DMS114 treated with DMSO at 0.1 percent for 48 hours (cell line): ENCODE data around the gene PARD3B.

ENCODE experiments used
- DNase-seq: peaks from one replicate; lab custom pipeline; 2025; ENCODE audit not compliant: unreplicated experiment; lab: John Stamatoyannopoulos, UW

Gene PARD3B

DNA sequence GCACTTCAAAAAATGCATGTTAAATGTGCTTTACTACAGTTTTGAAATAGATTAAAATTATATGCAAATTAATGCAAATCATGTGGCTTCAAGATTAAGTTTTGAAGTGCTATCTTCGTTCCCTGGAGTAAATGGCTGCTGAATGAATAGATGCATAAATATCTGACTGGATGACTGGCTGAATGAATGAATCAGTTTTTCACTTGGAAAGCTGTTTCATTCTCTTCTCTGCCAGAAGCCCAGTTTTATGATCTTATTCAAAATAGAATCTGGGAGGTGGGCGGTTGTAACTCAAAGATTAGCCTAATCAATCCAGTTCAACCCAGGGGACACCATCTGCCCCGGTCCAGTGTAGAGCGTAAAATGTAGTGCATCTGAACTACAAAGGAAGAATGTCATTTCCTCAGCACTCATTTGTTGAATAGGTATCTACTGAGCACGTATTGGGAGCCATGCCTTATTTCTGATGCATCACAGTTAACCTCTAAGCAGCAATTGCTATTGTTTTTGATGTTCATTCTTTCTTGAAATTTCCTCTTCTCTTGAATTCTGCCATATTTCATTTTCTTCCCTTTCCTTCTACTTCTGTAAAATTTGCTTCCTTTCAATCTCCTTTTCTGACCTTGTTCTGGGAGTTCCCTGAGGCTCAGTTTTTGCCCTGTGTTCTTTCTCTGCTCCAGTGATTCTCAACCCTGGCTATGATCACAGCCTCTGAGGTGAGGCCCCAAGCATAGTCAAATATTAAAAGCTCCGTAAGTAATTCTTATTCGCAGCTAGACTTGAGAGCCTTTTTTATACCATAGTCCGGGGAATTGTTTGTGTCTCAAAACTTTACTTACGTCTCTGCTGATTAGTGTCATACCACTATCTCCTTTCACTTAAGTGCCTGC, 282.7 kb downstream of the PARD3B start:
- DNase-seq = no peak

DNA sequence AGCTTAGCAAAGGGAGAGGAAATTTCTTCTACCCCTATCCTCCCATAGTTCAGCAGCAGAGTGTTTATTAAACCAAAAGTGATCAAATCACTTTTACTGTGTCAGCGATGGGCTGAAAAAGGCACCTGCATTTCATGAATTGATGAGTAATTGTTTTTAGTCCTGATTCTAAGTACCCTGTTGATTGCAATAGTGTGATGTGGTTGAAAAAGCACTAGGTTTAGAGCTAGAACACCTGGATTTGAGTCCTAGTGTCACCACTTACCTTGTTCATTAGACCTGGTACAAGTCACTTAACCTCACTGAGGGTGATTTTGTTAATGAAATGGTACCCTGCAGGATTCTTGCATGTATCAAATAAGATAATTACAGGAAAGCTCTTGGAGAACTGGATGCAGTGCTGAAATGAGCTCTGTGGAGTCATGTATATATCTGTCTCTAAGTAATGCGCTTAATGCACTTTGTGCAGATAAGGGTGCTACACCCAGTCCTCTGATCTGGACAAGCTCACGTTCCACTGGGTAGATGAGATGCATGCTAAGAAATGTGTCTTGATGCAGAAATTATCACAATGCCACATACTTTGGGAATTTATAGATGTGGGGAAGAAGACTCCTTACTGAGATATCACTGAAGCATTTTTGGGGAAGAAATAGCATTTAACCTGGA, 289.6 kb downstream of the PARD3B start:
- DNase-seq = no peak

DNA sequence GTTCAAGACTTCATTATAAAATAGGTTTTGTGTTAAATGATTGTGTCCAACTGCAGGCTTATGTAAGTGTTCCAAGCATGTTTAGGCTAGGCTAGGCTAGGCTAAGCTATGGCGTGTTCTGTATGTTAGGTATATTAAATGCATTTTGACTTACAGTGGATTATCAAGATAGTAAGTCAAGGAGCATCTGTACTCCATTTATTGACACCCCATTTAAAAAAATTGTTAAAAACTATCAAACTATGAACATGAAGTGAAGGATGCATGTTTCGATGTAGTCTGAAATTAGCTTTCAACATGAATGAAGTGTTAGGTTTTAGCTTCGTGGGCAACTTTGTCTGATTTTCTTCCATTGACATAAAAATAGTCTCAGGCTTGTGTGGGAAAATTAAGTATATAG, 290.5 kb downstream of the PARD3B start:
- no peak for DNase-seq

DNA sequence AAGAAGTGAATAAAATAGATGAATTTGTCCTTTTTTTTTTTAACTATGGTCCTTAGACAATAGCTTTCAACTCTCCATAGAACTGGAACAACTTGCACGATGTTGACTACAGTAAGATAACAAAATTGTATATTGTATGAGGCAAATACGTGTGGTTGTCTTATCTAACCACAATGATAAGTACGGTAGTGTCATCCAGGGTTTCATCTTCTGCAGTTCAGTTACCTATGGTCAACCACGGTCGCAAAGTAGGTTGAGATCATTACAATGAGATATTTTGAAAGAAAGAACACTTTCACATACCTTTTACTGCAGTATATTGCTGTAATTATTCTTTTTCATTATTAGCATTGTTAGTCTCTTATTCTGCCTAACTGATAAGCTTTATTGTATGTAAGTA, 295.2 kb downstream of the PARD3B start:
- no peak for DNase-seq

DNA sequence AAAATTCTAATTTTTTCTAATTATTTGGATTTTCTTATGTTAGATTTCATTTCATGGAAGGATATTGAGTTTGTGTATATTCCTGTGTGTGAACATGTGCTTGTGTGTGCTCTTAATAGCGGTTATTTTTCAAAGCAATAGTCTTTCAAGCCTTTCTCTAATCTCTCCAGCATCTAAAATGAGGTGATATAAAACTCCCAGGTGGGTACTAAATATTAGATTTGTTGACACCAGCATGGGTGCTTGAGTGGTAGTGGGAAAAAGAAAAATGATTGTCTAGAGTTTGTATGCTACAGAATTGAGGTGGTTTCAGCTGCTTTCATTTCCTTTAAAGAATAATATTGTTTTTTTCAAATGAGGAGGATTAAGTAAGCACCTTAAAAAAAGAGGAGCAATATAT, 296.8 kb downstream of the PARD3B start:
- DNase-seq = no peak

GRCh38 chr2:204842661-204843485, 297.6 kb downstream of the PARD3B start:
- DNase-seq = no peak

DNA sequence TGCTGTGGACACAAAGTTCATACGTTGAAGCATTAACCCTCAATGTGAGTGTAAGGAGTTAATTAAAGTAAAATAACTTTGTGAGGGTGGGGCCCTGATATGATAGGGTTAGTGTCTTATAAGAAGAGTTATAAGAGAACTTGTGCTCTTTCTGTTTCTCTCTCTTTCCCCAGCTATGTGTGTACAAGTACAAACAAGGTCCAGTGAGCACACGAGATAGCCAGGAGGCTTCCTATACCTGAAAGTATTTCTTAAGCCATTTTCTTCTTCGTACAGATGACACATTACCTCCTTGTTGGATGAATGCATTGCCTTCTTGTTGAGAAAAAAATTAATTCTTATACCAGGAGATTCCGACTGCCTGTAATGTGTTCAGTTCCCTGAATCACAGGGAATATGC, 301.2 kb downstream of the PARD3B start:
- DNase-seq = no peak

GRCh38 chr2:204849892-204850291, 304.6 kb downstream of the PARD3B start:
- no peak for DNase-seq

DNA sequence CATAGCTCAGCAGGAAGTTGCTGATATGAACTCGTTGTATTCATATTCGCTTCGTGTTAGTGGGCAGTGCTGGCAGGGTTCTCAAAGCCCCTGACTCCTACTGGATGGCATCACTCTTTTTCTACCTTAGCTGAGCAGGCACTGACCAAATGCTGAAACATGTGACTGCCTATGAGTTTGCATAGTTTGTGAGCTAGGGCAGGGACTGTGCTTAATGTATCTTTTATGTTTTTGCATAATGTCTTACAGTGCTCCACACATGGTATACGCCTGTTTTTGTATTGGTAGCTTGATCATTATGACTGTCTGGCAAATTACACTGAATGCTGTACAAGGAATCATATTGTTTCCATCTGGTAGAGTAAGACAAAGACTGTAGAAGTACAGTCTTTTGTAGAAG, 305.3 kb downstream of the PARD3B start:
- DNase-seq = no peak

GRCh38 chr2:204853905-204854304, 308.6 kb downstream of the PARD3B start:
- no peak for DNase-seq

- no peak for DNase-seq
These were observed 315.0 kb downstream of the PARD3B start for GRCh38 chr2:204860274-204860673.

GRCh38 chr2:204862809-204863208, 317.5 kb downstream of the PARD3B start:
- no peak for DNase-seq

DNA sequence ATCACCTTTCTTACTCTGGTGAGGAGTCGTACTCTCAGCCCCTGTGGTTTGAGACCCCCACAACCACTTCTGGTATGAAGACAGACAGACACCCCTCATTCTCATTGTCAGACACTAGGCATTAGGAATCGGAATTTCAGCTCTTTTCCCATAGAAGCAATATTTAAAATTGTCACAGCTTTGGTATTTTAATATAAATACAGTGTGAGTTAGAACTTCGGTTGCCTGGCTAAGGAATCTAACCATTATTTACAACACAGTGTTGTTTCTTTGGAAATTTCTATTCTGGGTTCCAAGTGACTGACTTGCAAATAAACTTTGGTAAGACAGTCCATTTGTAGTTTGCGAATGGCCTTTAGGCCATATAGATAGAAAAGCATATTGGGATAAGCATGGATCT, 318.1 kb downstream of the PARD3B start:
- no peak for DNase-seq

DNA sequence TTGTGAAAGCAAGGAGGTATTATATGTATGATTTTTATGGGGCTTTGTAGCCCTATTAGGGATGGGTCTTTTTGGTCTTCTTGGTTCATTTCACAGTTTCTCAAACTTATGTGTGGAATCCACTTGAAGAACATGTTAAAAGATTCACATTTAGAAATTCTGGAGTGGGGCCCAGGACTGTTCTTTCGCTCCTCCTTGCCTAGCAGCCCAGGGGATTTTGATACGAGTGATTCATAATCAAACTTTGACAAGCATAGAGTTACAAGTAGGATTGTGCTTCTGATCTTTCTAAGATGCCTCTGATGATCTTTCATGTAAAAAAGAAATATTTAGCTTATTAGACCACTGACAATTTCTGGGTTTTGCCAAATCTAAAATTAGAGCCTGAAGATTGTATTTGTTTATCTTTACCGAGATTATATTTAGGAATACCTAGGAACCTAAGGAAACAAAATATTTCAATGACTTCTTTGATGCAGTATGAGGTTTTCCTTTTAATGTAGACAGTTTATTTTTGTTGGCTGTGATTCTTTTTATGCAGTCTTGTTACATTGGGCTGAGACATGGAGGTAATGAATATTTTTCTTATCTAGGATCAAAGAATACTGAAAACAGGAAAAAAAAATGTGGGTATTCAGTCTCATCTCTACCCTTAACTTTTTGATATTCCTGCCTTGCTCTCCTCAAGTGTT, 324.0 kb downstream of the PARD3B start:
- no peak for DNase-seq

DNA sequence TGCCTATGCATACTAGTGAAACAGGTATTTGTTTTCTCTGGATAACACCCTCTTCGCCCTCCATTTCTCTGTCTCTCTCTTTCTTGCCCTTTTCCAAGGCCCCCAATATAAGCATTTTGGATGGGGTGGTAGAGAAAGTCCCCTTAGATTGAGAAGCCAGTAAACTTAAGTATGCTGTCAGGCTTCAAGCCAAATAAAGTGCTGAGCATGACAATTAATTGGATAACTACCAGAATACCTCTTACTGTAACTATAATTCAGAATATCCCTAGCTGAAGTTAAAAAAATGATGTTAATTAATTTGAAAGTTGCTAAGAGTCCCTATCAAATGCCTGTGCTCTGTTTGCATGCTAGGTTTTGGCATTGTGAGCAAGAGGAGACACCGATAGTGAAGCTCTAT, 324.8 kb downstream of the PARD3B start:
- no peak for DNase-seq

DNA sequence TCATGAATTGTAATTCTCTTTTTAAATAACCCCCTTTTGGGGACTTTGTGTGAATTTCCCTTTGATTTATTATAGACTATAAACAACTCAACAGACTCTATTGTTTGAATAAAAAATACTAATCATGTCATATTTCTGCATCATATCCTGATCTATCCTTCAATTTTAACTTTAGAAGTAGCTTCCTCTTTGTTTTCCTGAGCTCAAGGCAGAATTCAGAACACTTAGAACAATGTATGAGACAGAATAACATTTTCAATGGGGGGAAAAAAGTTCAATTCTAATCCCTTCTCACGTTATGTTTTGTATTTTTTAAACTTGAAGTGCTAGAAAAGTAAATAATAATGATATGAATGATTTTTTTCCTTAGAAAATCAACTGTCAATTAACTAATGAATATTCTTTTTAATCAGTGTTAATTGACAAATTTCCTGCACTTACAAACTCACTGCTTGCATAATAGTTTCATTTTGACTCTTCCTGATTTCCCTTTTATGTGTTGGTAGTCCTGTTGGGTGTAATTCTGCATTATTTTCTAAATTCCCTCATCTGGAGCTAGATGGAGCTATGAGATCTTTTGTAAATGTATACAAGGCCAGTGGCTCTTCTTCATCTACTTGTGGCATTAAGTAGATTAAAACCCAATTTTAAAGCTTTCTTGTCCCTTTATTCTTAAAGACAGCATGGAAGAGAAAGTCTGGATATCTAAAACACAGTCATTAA, 326.1 kb downstream of the PARD3B start:
- no peak for DNase-seq

DNA sequence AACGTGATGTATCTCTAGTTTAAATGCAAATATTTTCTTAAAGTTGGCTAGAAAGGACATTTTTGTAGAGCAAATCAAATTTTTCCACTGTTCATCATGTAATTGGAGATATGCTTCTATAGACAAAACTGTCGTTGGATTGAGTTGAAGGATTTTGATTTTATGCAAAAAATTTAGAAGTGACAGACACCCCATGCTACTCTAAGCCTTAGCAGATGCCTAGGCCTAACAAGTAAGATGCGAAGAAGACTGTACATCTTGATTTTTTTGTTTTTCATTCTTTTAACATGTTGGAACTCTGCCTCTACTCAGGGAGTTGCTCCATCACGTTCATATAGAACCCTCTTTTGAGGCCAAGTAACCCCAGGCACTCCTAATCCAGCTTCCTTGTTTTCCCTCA, 331.0 kb downstream of the PARD3B start:
- no peak for DNase-seq

DNA sequence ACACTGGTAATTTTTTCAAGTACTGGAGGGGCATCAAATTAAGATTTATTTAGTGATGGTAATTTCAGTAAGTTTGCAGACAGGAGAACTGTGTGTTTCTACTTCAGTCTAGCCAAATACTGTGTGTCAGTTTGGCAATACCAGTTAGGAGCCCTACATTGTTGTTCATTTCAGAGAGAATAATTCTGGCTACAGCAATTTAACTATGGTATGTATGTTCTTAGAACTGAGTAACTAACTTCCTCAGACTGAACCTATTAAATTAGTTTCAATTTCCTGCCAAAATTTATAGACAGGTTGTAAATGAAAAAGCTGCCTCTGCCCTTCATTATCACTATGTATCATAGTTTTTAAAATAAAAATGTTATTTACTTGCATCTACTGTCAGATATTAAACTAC, 332.4 kb downstream of the PARD3B start:
- DNase-seq = no peak

DNA sequence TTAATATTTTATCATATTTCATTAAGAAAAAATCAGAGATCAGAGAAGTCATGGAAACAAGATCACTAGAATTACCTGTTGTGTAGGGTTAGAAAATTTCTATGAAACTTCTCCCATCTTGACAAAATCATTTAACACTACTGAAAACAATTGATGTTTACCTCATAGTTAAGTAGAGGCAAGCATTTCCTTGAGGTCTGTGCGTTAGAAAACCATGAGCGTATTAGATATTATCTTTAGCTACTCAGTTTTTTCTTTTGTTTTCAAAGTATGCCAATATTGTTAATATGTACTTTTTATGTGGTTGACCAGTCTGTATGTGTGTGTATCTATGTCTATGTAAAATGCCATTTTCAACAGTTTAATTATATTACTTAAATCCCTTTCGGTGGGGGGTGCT, 335.7 kb downstream of the PARD3B start:
- DNase-seq = no peak

GRCh38 chr2:204881655-204882054, 336.4 kb downstream of the PARD3B start:
- no peak for DNase-seq
